ENCODE data around the gene TUSC2. TPM values are rescaled to one million over a fixed set of nuclear protein-coding genes. Genes with fewer than 3 reads are reported as not detected.

Gene TUSC2
- total and polyA plus RNA-seq, 10 of the 15 experiments (the other 5 are each of a cell fraction or from before 2014, with no cell fraction given), result 4.0 to 73.8 (median 34.3) TPM

DNA sequence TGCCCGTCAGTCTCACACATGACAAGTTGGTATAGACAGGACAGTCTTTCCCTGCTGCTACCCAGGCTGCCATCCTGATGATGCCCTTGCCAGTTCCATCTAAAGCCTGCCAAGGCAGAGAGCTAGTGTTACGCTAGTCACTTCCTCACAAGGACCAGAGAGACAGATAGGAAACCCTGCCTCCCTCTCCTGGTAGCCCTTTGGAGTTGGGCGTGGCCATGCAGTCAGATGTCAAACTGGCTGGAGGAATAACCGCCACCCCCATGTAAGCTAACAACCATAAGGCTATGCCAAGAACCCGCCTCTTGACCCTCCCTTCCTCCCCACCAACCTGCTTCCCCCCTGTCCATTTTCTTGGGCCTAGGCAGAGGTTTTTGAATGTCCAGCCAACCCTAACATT is 28.5 kb upstream of the TUSC2 start (continued):
- TF ChIP-seq, protein P1, sequence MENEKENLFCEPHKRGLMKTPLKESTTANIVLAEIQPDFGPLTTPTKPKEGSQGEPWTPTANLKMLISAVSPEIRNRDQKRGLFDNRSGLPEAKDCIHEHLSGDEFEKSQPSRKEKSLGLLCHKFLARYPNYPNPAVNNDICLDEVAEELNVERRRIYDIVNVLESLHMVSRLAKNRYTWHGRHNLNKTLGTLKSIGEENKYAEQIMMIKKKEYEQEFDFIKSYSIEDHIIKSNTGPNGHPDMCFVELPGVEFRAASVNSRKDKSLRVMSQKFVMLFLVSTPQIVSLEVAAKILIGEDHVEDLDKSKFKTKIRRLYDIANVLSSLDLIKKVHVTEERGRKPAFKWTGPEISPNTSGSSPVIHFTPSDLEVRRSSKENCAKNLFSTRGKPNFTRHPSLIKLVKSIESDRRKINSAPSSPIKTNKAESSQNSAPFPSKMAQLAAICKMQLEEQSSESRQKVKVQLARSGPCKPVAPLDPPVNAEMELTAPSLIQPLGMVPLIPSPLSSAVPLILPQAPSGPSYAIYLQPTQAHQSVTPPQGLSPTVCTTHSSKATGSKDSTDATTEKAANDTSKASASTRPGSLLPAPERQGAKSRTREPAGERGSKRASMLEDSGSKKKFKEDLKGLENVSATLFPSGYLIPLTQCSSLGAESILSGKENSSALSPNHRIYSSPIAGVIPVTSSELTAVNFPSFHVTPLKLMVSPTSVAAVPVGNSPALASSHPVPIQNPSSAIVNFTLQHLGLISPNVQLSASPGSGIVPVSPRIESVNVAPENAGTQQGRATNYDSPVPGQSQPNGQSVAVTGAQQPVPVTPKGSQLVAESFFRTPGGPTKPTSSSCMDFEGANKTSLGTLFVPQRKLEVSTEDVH (IDR thresholded peaks at IDR 0.05; ENCODE audit: low read depth, partially characterized antibody), result no peak
- TF ChIP-seq CBFB (IDR thresholded peaks at IDR 0.05; ENCODE audit: low read depth) (no peak), ETV6 (conservative IDR thresholded peaks at IDR 0.05 in 1 of 2, IDR thresholded peaks at IDR 0.05 in 1 of 2; ENCODE audit: borderline replicate concordance in 1 of 2, low read depth in 1 of 2) (no peak), MYB (IDR thresholded peaks at IDR 0.05; ENCODE audit: borderline replicate concordance, low read depth, low read length) (no peak), MTA2 (IDR thresholded peaks at IDR 0.05; ENCODE audit: low read depth) (no peak)

DNA sequence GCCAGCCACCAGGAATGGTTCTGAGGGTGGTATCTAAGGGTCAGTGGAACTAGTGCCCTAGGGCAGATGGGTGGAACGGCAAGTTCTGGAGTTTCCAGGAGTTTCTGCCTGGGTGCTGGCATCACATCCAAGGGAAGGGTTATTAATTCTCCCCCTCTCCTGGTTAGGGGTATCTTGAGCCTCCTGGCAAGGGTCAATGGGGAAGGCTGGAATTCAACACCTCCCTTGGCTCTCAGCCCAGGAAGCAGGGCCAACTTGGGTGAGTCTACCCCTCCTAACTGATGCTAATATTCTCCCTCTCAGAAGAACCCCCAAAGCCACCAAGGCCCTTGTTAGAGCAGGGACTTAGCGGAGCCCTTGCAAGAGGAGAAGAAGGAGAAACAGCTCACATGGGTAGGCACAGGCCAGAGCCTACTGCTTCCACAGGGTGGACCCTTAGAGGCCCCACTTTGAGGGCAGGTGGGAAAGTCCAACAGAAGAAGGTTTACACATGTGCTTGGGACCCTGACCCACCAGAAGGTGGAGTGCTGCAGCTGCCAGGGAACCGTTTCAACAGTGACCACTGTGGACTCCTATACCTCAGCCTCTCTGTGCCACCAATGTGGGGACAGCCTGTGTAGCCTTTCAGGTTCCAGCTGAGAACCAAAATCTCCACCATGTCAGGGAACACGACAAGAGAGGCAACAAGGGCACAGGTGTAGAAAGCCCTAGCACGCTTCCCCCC is 28.0 kb upstream of the TUSC2 start:
- no peaks in the 10 kb centered on the region for H3K9me3 ChIP-seq (replicated peaks; ENCODE audit: control insufficient read depth, insufficient read depth, low read length)
- no peak overlapping the region; the same call in 1 of the 2 replicates for H3K4me3 ChIP-seq
- peak overlapping the region; percentile 97 for H3K4me2 ChIP-seq (ENCODE audit: control insufficient read depth, insufficient read depth)
- SMC1A ChIA-PET (ENCODE audit: uncharacterized antibody, unreplicated experiment), result interaction anchor here (1.7 kb wide), 1 partner anchor 8 kb away, joined by 8 read pairs; no protein-coding TSS in a partner anchor
- H2AFZ ChIP-seq (ENCODE audit: control insufficient read depth, low read depth, low read length), result no peak overlapping the region
- no peak for DNase-seq (ENCODE audit: low read depth, low spot score)
- intact Hi-C loops (cut with micrococcal nuclease; ENCODE audit: unreplicated experiment), result no loop called here
- no peak for ATAC-seq
- no peak overlapping the region for H3K27ac ChIP-seq (ENCODE audit: control insufficient read depth, insufficient read depth)
- in situ Hi-C loops (cut with MboI), result loop anchor here (10.0 kb wide), 1 partner anchor 1029 kb away; the partner anchor contains the start of gene MANF
- peaks cover 41% of the 10 kb centered on the region for H3K79me2 ChIP-seq (ENCODE audit: control insufficient read depth, insufficient read depth, low read length)
- H4K20me1 ChIP-seq (ENCODE audit: control insufficient read depth, insufficient read depth), result peaks cover 2% of the 10 kb centered on the region; the same call in 1 of the 2 replicates
- peaks cover 8 to 26% of the 10 kb centered on the region in 2 experiments; a peak in 2 of 4 replicates for H3K36me3 ChIP-seq (ENCODE audit: control insufficient read depth in 2 of 2, insufficient read depth in 2 of 2, low read length in 1 of 2)
- FAIRE-seq, result no peak
- 81% methylated on average over 5 of the region's 5 CpGs for WGBS (ENCODE audit: insufficient coverage, insufficient replicate concordance, low lambda C conversion rate, missing lambda C conversion rate)
- CTCF ChIA-PET, result interaction anchor here (0.5 to 2.9 kb wide), 3 partner anchors 8 to 1109 kb away, joined by 3 to 22 read pairs (median 4); partner anchors contain the start of gene HEMK1
- BruUV-seq (replicated peaks), result no TSS peak
- RAD21 ChIA-PET (ENCODE audit: unreplicated experiment), result interaction anchor here (1.9 kb wide), 1 partner anchor 19 kb away, joined by 6 read pairs; no protein-coding TSS in a partner anchor
- H3K4me1 ChIP-seq (ENCODE audit: control insufficient read depth, insufficient read depth, low read length), result peaks cover 23% of the 10 kb centered on the region
- POLR2A ChIA-PET, result interaction anchor here (2.5 kb wide), 1 partner anchor 19 kb away, joined by 8 read pairs; no protein-coding TSS in a partner anchor
- H3K27me3 ChIP-seq (replicated peaks in 1 of 2; ENCODE audit: control insufficient read depth in 2 of 2, insufficient read depth in 2 of 2, low read length in 1 of 2), result no peaks in the 10 kb centered on the region
- peak overlapping the region; percentile 44; the same call in 1 of the 2 replicates for H3K9ac ChIP-seq (ENCODE audit: control insufficient read depth, insufficient read depth, low read length)
- no peak for TF ChIP-seq FOS (IDR thresholded peaks at IDR 0.05; ENCODE audit: borderline replicate concordance, extremely low read depth, insufficient read length)
- TF ChIP-seq WRNIP1 (IDR thresholded peaks at IDR 0.05; ENCODE audit: borderline replicate concordance, low read depth, low read length), result no peak
- TF ChIP-seq, protein P2, sequence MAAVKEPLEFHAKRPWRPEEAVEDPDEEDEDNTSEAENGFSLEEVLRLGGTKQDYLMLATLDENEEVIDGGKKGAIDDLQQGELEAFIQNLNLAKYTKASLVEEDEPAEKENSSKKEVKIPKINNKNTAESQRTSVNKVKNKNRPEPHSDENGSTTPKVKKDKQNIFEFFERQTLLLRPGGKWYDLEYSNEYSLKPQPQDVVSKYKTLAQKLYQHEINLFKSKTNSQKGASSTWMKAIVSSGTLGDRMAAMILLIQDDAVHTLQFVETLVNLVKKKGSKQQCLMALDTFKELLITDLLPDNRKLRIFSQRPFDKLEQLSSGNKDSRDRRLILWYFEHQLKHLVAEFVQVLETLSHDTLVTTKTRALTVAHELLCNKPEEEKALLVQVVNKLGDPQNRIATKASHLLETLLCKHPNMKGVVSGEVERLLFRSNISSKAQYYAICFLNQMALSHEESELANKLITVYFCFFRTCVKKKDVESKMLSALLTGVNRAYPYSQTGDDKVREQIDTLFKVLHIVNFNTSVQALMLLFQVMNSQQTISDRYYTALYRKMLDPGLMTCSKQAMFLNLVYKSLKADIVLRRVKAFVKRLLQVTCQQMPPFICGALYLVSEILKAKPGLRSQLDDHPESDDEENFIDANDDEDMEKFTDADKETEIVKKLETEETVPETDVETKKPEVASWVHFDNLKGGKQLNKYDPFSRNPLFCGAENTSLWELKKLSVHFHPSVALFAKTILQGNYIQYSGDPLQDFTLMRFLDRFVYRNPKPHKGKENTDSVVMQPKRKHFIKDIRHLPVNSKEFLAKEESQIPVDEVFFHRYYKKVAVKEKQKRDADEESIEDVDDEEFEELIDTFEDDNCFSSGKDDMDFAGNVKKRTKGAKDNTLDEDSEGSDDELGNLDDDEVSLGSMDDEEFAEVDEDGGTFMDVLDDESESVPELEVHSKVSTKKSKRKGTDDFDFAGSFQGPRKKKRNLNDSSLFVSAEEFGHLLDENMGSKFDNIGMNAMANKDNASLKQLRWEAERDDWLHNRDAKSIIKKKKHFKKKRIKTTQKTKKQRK (IDR thresholded peaks at IDR 0.05; ENCODE audit: low read depth, low read length), result no peak
- no peak for TF ChIP-seq BACH1 (IDR thresholded peaks at IDR 0.05; ENCODE audit: borderline replicate concordance)
- TF ChIP-seq POLR2A (IDR thresholded peaks at IDR 0.05; ENCODE audit: low read depth, low read length), result no peak
- TF ChIP-seq PAX5 (IDR thresholded peaks at IDR 0.05; ENCODE audit: borderline replicate concordance, low read depth, low read length), result no peak
- TF ChIP-seq IKZF2 (IDR thresholded peaks at IDR 0.05), result no peak
- TF ChIP-seq SUPT20H (IDR thresholded peaks at IDR 0.05; ENCODE audit: borderline replicate concordance, control insufficient read depth, low read depth, low read length), result no peak
- TF ChIP-seq GATAD2B (conservative IDR thresholded peaks at IDR 0.05; ENCODE audit: low read depth), result no peak
- TF ChIP-seq SMARCA5 (IDR thresholded peaks at IDR 0.05), result no peak
